ENCODE results near the gene NUFIP1.

- no peak for TF ChIP-seq CTCF (IDR thresholded peaks at IDR 0.05)
- TF ChIP-seq POLR2A (IDR thresholded peaks at IDR 0.05) = no peak
Observed at GRCh38 chr13:44976196-44976595, 13.1 kb downstream of the NUFIP1 start.

Data from breast epithelium (tissue), 3 donors.